ENCODE measurements around the gene RBM38.

The RBM38 gene

DNA sequence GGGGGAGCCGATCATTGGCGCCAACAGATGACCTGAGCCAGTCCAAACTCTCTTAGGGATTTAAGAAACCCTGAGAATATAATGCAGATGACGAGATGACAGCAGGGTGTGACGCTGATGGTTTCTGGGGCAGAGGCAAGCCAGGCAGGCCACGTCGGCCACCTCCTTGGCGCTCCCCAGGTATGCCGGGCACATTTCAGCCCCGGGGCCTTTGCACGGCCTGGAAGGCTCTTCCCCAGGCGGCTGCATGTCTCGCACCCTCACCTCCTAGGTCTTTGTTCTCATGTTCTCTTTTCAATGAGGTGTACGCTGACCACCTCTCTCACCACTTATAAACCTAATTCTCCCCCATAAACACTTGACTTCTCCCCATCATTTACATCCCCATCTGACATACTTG lies 64.9 kb downstream of the RBM38 start:
- DNase-seq: no peak

- DNase-seq: no peak
These were observed 66.3 kb downstream of the RBM38 start for GRCh38 chr20:57457243-57458095.

- no peak for DNase-seq
These were observed 67.4 kb downstream of the RBM38 start for GRCh38 chr20:57458400-57459160.

All from stimulated activated CD4-positive, alpha-beta T cell treated with anti-CD3 and anti-CD28 coated beads, Interleukin-2, amount 100 ng/mL, for 24 hours (primary cell).